Occipital lobe (tissue), 2 donors: ENCODE data around the gene CEP170B. TPM values are rescaled to one million over a fixed set of nuclear protein-coding genes. Genes with fewer than 3 reads are reported as not detected.
"Not testable (repeated sequence)": the region's sequence is repeated elsewhere in the genome, so short reads cannot be mapped to it uniquely, and the experiment has no call there.

Source experiments
- DNase-seq: peaks from one replicate; lab custom pipeline; 2025; lab: John Stamatoyannopoulos, UW
- total RNA-seq: library from RNA; depleted of rRNA; stranded (reverse); fragments of >200 nt; gene quantifications from one replicate; pipeline ENCODE4 v1.2.3, GENCODE V29; 2014

Gene CEP170B
- total RNA-seq, 1 donor from 2014 or later: 22.8 TPM

- DNase-seq: not testable (repeated sequence)
Observed at GRCh38 chr14:104905579-104905933, 40.5 kb downstream of the CEP170B start.

- DNase-seq: no peak
Observed at GRCh38 chr14:104908303-104908702, 43.2 kb downstream of the CEP170B start.

- no peak for DNase-seq
Observed at GRCh38 chr14:104912053-104912452, 47.0 kb downstream of the CEP170B start.

- no peak for DNase-seq
Observed at GRCh38 chr14:104913435-104913834, 48.4 kb downstream of the CEP170B start.

- DNase-seq: no peak
Observed at GRCh38 chr14:104917116-104917515, 52.0 kb downstream of the CEP170B start.

- DNase-seq: no peak
Observed at GRCh38 chr14:104917993-104918392, 52.9 kb downstream of the CEP170B start.

GRCh38 chr14:104919152-104919992 lies 54.3 kb downstream of the CEP170B start:
- not testable (repeated sequence) for DNase-seq

- no peak for DNase-seq
Observed at GRCh38 chr14:104919993-104920315, 54.9 kb downstream of the CEP170B start.

GRCh38 chr14:104923640-104924420 lies 58.8 kb downstream of the CEP170B start:
- DNase-seq: no peak

- no peak for DNase-seq
Observed at GRCh38 chr14:104924421-104925213, 59.5 kb downstream of the CEP170B start, which contains the start of gene PLD4. Gene PLD4, plus strand, starts transcription at chr14:104924879. Its CDS starts 2,262 bp downstream, at chr14:104927141.

GRCh38 chr14:104925214-104925854 lies 60.3 kb downstream of the CEP170B start:
- no peak for DNase-seq

- no peak for DNase-seq
Observed at GRCh38 chr14:104925855-104926609, 61.0 kb downstream of the CEP170B start.

- DNase-seq: no peak
Observed at GRCh38 chr14:104926619-104927431, 61.8 kb downstream of the CEP170B start.

- DNase-seq: no peak
Observed at GRCh38 chr14:104927432-104927816, 62.4 kb downstream of the CEP170B start.

- no peak for DNase-seq
Observed at GRCh38 chr14:104927901-104928300, 62.8 kb downstream of the CEP170B start.

GRCh38 chr14:104928391-104929133 lies 63.5 kb downstream of the CEP170B start:
- DNase-seq: no peak

- DNase-seq: no peak
Observed at GRCh38 chr14:104929268-104930230, 64.5 kb downstream of the CEP170B start.
